ENCODE measurements around the gene LIMD2.

The LIMD2 gene

DNA sequence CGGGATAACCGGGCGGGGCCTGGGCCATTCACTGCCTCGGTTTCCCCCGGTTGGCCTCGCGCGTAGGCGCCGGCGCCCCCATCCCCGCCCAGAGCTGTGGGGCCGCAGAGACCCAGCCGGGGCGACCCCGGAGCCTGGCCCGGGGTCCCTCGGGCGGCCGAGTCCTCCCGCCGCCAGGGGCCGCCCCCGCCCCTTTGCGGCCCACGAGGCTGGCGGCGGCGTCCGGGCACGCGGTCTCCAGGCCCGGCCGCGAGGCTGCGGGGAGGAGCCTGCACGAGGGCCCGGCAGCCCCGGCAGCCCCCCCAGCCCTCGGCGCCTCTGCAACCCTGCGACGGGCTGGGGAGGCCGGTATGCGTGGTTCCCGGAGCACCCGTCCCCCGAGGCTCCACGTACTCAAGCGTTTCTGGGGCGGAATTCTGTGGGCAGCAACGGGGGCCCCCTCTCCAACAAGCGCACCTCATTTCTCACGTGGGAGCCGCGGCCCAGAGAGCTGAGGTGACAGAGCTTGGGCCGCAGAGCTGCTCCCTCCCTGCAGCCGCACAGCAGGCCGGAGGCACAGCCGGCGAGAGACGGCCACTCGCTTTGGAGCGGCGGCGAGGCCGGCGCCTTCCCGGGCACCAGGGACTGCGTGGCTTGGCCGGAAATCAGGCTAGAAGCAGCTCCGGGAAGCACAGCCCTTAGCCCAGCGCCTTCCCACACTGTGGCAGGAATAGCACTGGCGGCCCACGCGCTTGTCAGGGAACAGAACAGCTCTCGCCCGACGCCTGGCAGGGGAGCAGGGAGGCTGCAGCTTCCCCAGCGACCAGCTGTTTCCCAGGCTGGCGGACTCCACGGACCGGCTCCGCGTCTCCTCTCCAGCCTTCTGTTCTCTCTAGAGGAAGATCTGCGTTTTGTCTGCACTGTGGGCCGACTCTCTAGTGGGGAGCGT is 867 bp upstream of the LIMD2 start:
- DNase-seq: peak; percentile 48 to 58

- DNase-seq: peak; percentile 73 to 75
These were observed 863 bp downstream of the LIMD2 start for GRCh38 chr17:63698886-63699637.

DNA sequence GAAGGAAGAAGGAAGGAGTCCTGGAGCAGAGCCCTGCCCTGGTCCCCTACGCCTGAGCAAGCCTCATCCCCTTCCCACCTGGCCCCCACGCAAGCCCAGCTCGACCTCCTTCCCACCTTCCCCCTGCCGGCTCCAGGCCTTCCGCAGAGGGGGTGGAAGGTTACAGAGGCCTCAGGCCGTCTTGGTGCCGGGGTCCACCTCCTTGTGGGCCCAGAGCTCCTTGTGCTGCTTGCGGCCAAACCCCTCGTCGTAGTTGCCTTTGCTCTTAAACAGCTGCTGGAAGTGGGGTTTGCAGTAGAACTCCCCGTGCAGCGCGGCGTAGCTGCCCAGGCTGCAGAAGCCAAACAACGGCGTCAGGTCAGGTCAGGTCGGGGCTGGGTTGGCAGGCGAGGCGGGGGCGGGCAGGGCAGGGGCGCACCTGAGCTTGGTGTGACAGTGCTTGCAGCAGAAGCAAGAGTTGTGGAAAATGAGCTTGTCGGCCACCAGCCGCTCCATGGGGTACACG is 1.5 kb downstream of the LIMD2 start:
- peak; percentile 40 to 48 for DNase-seq

- peak; percentile 76 to 84 for DNase-seq
These were observed 2.3 kb downstream of the LIMD2 start for GRCh38 chr17:63697341-63698286.

DNA sequence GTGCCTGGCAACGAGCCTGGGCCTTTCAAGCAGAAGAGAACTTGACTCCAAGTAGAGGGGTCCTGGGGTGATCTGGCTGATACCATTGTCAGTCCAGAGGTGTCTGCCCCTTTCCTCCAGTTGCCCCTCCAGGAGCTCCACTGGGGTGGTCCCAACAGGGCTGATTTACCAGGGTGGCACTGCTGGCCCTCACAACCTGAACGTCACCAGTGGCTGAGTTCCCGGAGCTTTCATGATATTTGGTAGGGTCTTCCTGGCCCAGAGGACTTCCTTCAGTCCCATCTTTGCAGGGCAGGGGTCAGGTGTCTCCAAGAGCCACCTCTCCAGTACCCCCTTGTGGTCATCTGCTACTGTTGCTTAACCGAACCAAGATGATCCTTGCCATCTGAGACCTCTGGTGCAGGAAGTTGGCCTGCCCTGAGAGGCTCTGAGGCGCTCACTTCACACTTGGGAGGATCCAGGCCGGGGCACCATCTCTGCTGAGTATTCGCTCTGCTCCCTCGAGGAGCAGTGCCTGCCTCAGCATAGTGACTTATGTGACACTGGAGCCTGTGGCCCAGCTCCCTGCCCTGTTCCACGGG is 3.5 kb downstream of the LIMD2 start:
- peak; percentile 35 to 45 for DNase-seq

GRCh38 chr17:63695889-63696288 is 4.0 kb downstream of the LIMD2 start:
- DNase-seq: peak in 1 of 2 experiments; percentile 19

DNA sequence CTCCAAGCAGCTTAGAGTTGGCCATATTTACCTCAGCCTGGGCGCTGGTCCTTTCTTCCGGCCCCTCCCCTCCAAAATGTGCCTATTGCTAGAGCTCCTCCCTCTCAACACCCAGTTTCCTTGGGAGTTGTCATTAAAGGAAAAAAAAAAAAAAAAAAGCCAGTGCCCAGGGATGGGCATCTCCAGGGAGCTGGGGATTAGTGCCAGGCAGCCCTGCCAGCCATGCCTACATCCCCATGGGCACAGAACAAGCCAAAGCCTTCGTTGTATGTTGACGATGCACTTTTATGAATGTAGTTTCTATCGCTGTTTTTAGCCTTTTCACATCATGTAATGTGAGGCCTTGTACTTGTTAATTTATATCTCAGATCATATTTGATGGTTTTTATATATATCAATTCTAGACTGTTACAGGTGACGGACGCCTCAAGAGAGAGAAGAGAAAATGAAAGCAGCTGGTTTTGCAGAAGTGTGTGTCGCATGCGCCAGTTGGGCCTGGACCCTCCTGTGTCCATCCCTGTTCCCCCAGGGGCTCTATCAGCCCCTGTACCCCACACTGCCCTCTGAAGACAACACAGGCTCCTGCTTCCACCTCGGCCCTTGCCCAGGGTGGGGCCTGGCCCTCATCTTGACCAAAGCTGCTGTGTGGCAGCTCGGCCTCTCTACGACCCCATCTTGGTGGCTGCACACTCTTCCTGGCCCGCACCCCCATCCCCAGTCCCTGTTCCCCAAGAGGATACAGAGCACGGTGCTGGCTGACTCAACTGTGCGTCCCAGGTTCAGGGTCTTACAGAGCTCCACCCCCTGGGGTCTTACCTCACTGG is 4.8 kb downstream of the LIMD2 start:
- DNase-seq: no peak

DNA sequence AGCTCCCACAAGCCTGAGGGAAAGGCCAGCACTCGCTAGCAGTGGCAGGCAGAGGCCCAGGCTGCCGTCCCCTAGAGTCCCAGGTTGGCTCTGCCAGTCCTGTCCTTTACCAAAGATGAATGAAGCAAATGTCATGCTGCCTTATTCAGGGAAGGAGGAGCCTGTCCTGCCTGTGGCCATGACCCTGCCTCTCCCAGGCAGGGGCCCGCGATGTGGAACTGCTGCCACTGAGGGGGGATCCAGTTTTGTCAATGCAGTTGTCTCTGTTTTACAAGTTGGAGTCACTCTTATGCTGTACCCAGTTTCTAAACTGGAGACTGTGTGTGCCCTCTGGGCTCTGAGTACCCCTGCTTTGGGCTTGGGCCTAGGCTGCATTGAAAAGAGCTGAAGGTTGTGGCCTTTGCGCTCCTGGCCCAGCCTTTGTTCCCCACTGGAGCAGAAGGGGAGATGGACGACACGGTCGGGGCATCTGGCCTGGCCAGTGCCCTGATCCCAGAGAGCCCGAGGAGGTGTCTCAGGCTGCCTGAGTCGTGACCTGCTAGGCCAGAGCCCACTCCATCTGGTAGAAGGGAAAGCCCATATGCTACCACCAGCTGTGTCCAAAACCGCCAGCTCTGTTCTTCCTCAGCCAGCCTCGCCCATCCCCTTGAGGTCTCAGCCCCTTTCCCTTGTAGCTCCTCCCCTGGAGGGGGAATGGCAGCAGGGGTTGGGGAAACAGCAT is 5.5 kb downstream of the LIMD2 start:
- DNase-seq: no peak

- no peak for DNase-seq
These were observed 6.4 kb downstream of the LIMD2 start for GRCh38 chr17:63693411-63694113.

GRCh38 chr17:63692195-63692816 is 7.6 kb downstream of the LIMD2 start:
- DNase-seq: no peak

DNA sequence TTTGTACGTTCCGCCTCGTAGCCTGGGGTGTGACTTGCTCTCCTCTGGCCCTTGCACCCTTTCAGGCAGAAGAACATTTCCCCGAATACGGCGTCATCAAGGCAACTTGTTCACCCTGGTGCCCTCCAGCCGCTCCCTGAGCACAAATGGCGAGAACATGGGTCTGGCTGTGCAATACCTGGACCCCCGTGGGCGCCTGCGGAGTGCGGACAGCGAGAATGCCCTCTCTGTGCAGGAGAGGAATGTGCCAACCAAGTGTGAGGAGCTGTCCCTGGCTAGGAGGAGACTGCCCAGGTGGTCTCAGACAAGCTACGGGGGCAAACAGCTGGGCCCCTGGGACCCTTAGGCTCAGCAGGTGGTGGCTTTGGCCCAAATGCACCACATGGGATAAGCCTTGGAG is 10.4 kb downstream of the LIMD2 start:
- DNase-seq: no peak

DNA sequence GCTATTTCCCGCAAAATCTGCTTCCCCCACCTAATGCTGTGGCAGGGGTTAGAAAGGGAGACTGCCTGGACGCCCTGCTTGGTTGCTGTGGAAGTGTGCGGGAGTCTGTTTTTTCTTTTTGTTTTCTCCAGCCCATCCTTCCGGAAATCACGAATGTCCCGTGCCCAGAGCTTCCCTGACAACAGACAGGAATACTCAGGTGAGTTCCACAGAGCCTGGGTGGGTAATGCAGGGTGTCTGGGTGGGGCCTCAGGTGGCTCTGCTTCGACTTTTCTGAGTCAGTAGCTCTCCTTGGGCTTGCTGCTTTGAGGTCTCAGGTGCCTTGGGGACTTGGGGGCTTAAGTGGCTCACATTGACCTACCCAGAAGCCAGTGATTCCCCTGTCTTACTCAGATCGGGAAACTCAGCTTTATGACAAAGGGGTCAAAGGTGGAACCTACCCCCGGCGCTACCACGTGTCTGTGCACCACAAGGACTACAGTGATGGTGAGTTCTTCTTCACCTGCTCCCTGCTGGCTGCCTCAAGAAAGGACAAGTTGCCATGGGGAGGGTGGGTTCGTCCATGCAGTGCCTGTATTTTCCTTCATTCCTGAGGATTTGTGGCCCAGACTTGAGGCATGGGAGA is 11.4 kb downstream of the LIMD2 start:
- DNase-seq: no peak

GRCh38 chr17:63686138-63686685 is 13.7 kb downstream of the LIMD2 start:
- peak in 1 of 2 experiments; percentile 25 for DNase-seq

DNA sequence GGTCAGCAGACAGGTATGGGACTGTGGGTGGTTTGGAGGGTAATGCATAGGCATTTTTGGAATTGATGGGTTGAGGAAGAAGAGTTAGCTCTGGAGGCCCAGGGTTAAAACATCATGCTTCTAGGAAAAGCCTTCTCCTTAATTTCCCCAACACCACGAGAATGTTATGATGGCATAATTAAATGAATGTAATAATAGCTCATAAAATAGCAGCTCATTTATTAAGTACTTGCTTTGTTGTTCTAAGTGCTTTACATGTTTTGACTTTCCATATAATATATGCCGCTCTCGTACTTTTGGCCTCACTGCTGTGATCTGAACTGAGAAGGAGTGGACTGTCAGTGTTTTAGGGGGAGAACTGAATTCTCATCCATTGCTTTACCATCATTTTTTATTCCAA is 14.3 kb downstream of the LIMD2 start:
- no peak for DNase-seq

DNA sequence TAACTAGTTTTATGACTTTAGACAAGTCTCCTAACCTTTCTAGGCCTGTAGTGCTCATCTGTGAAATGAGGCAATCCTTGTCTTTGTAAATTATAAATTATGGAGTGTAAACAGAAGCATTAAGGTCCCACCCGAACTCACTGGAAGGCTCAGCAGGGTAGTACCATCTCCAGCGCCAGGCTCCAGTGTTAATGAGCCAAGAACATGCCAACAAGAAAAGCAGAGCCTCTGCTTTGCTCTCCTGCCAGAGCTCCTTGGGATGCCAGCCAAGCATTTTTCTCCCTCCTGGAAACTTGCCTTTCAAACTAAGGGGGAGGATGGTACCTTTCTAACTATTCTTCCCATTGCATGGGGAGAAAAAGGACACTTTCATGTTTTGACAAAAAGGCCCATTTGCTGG is 14.9 kb downstream of the LIMD2 start:
- DNase-seq: no peak

- no peak for DNase-seq
These were observed 16.9 kb downstream of the LIMD2 start for GRCh38 chr17:63682981-63683380.

DNA sequence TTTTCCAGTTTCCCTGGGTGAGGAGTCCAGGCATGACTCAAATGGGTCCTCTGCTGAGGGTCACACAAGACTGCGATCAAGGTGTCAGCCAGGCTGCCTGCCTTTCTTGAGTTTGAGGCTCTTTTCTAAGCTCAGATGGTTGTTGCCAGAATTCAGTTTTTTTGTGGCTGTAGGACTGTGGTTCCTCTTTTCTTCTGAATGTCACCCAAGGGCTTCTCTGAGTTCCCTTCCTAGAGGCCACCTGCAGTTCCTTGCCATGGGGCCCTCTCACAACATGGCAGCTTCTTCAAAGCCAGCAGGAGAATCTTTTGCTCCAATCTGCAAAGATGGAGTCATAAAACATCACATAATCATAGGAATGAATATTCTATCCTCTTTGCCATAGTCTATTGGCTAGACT is 17.5 kb downstream of the LIMD2 start:
- no peak for DNase-seq

GRCh38 chr17:63681530-63681929 is 18.4 kb downstream of the LIMD2 start:
- no peak for DNase-seq

- DNase-seq: no peak
These were observed 19.2 kb downstream of the LIMD2 start for GRCh38 chr17:63680700-63681099.

Data from activated CD4-positive, alpha-beta T cell treated with anti-CD3 and anti-CD28 coated beads, Interleukin-2, amount 50 U/mL, for 48 hours (primary cell).